Ramos (cell line): ENCODE data around the gene APOC4.
"Not testable (repeated sequence)": the region's sequence is repeated elsewhere in the genome, so short reads cannot be mapped to it uniquely, and the experiment has no call there.

Source experiments
- in situ Hi-C: fragments of 300-500 bp; cut with MboI; formaldehyde crosslinking; loops from one replicate; pipeline ENCODE4 v1.14.3; 2022; ENCODE audit warnings: low sequenced_read_pairs; ENCODE audit not compliant: unreplicated experiment

The APOC4 gene

GRCh38 chr19:44942067-44942571, at the start of gene APOC4:
Gene APOC4, plus strand, starts transcription at chr19:44942237. Its CDS starts 41 bp downstream, at chr19:44942278.
- in situ Hi-C loops: no loop called here

- in situ Hi-C loops: no loop called here
Measured at GRCh38 chr19:44892932-44893331, 49.1 kb upstream of the APOC4 start.

GRCh38 chr19:44893332-44894051, 48.5 kb upstream of the APOC4 start:
- in situ Hi-C loops: no loop called here

- in situ Hi-C loops: no loop called here
Measured at GRCh38 chr19:44894052-44894400, 48.0 kb upstream of the APOC4 start.

GRCh38 chr19:44894946-44895345, 47.1 kb upstream of the APOC4 start:
- in situ Hi-C loops: no loop called here

GRCh38 chr19:44897835-44898234, 44.2 kb upstream of the APOC4 start:
- in situ Hi-C loops: no loop called here

GRCh38 chr19:44900328-44901244, 41.5 kb upstream of the APOC4 start:
- in situ Hi-C loops: loop anchor here (10.0 kb wide), 2 partner anchors 154 to 284 kb away; no protein-coding TSS in a partner anchor

GRCh38 chr19:44903216-44903601, 38.8 kb upstream of the APOC4 start:
- in situ Hi-C loops: loop anchor here (10.0 kb wide), 2 partner anchors 152 to 282 kb away; no protein-coding TSS in a partner anchor

GRCh38 chr19:44903602-44904425, 38.2 kb upstream of the APOC4 start:
- in situ Hi-C loops: loop anchor here (10.0 kb wide), 2 partner anchors 151 to 281 kb away; no protein-coding TSS in a partner anchor

GRCh38 chr19:44904426-44904994, 37.5 kb upstream of the APOC4 start:
- in situ Hi-C loops: loop anchor here (10.0 kb wide), 2 partner anchors 150 to 280 kb away; no protein-coding TSS in a partner anchor

GRCh38 chr19:44905437-44906160, 36.4 kb upstream of the APOC4 start, which contains the start of gene APOE:
Gene APOE, plus strand, starts transcription at chr19:44905796. Its CDS starts 829 bp downstream, at chr19:44906625.
- in situ Hi-C loops: loop anchor here (10.0 kb wide), 2 partner anchors 149 to 279 kb away; no protein-coding TSS in a partner anchor

GRCh38 chr19:44907613-44908012, 34.4 kb upstream of the APOC4 start:
- in situ Hi-C loops: loop anchor here (10.0 kb wide), 2 partner anchors 147 to 277 kb away; no protein-coding TSS in a partner anchor

- in situ Hi-C loops: loop anchor here (10.0 kb wide), 2 partner anchors 147 to 277 kb away; no protein-coding TSS in a partner anchor
Measured at GRCh38 chr19:44908074-44908835, 33.8 kb upstream of the APOC4 start.

- in situ Hi-C loops: loop anchor here (10.0 kb wide), 2 partner anchors 146 to 276 kb away; no protein-coding TSS in a partner anchor
Measured at GRCh38 chr19:44908836-44909261, 33.2 kb upstream of the APOC4 start.

- in situ Hi-C loops: loop anchor here (10.0 kb wide), 2 partner anchors 145 to 275 kb away; no protein-coding TSS in a partner anchor
Measured at GRCh38 chr19:44909775-44910174, 32.3 kb upstream of the APOC4 start.

GRCh38 chr19:44911896-44912295, 30.1 kb upstream of the APOC4 start:
- in situ Hi-C loops: not testable (repeated sequence)

GRCh38 chr19:44912854-44913253, 29.2 kb upstream of the APOC4 start:
- in situ Hi-C loops: no loop called here
